GM19463 (cell line): ENCODE measurements around the gene ARHGAP42.
A peak's percentile ranks its signal among the peaks of the same experiment; 100 is the strongest.
"Not testable (repeated sequence)": the region's sequence is repeated elsewhere in the genome, so short reads cannot be mapped to it uniquely, and the experiment has no call there.

ENCODE experiments used
- ATAC-seq: cut with Tn5 transposase; IDR thresholded peaks from one replicate; pipeline ENCODE4 v1.9.1; 2021; ENCODE audit warnings: mild to moderate bottlenecking, moderate library complexity; ENCODE audit not compliant: unreplicated experiment

Gene ARHGAP42

GRCh38 chr11:100863080-100863581 is 176.0 kb downstream of the ARHGAP42 start:
- ATAC-seq, result peak; percentile 72

GRCh38 chr11:100865443-100866065 is 178.5 kb downstream of the ARHGAP42 start:
- no peak for ATAC-seq

GRCh38 chr11:100866453-100866852 is 179.4 kb downstream of the ARHGAP42 start:
- ATAC-seq, result no peak

GRCh38 chr11:100867606-100868005 is 180.5 kb downstream of the ARHGAP42 start:
- no peak for ATAC-seq

GRCh38 chr11:100869328-100869727 is 182.2 kb downstream of the ARHGAP42 start:
- ATAC-seq, result no peak

GRCh38 chr11:100870138-100870537 is 183.1 kb downstream of the ARHGAP42 start:
- no peak for ATAC-seq

- ATAC-seq, result no peak
Observed at GRCh38 chr11:100872951-100873740, 186.1 kb downstream of the ARHGAP42 start.

- no peak for ATAC-seq
Observed at GRCh38 chr11:100874203-100874602, 187.1 kb downstream of the ARHGAP42 start.

GRCh38 chr11:100875521-100875869 is 188.4 kb downstream of the ARHGAP42 start:
- no peak for ATAC-seq

GRCh38 chr11:100876815-100877520 is 189.9 kb downstream of the ARHGAP42 start:
- ATAC-seq, result peak; percentile 78

GRCh38 chr11:100878474-100878873 is 191.4 kb downstream of the ARHGAP42 start:
- ATAC-seq, result no peak

- ATAC-seq, result no peak
Observed at GRCh38 chr11:100882957-100883356, 195.9 kb downstream of the ARHGAP42 start.

- ATAC-seq, result no peak
Observed at GRCh38 chr11:100883830-100884229, 196.7 kb downstream of the ARHGAP42 start.

GRCh38 chr11:100887659-100888058 is 200.6 kb downstream of the ARHGAP42 start:
- ATAC-seq, result no peak

GRCh38 chr11:100888836-100889235 is 201.7 kb downstream of the ARHGAP42 start:
- ATAC-seq, result no peak

GRCh38 chr11:100889758-100890157 is 202.7 kb downstream of the ARHGAP42 start:
- no peak for ATAC-seq

- ATAC-seq, result no peak
Observed at GRCh38 chr11:100890789-100891188, 203.7 kb downstream of the ARHGAP42 start.

- ATAC-seq, result no peak
Observed at GRCh38 chr11:100892886-100893285, 205.8 kb downstream of the ARHGAP42 start.

GRCh38 chr11:100895449-100895848 is 208.4 kb downstream of the ARHGAP42 start:
- no peak for ATAC-seq

- ATAC-seq, result not testable (repeated sequence)
Observed at GRCh38 chr11:100895976-100896375, 208.9 kb downstream of the ARHGAP42 start.

GRCh38 chr11:100901471-100901870 is 214.4 kb downstream of the ARHGAP42 start:
- not testable (repeated sequence) for ATAC-seq
